ENCODE results near the gene SMPD1.

The SMPD1 gene

DNA sequence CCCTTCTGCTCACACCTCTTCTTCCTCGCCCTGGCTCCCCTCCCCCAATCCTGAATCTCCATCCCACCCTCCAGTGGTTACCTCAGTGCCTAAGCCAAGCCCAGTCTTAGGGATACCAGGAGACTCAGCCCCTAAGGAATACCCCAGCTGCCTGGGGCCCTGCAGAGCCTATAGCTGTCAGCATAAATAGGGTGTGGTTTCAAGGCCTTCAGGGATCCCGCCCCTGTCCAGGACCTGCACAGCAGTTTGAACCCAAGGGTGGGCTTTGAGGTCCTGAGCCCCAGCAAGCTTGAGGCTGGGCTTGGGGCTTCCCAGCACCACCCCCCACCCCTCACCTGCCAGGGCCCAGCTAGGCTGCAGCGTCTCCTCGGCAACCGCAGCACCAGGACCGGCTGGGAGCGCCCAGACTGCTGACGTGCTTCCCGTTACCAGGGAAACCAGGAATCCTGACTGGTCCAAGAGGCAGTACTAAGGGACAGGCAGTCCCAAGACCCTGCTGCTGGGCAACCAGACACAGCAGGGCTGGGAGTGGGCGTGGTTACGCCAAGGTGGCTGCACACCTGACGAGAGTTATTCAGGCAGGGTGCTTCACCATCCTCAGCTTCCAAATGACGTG is 14.9 kb downstream of the SMPD1 start:
- DNase-seq, result peak in 36 of 42 donors; percentile 39 to 80 (median 62)
- intact Hi-C loops (cut with DNase I), result no loop called here

- peak in 2 of 42 donors; percentile 14 to 19 for DNase-seq
Measured at GRCh38 chr11:6405846-6406245, 15.6 kb downstream of the SMPD1 start.

DNA sequence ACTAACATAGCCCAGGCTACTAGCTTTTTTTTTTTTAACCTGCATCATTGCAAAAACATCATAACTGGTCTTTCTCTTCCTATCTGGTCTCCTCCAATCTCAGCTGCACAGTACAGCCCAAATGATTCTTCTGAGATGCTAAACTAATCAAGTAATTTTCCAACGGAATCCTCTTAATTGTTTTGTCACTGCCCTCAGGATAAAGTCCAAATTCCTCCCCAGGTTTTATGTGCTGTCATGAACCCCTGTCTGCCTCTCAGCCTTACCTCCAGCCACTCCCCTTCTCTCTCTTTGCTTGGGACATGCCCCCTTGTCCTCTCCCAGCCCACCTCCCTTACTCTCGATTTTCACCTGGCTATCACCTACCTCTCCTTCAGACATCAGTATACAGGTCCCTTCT is 16.1 kb downstream of the SMPD1 start:
- intact Hi-C loops (cut with DNase I), result no loop called here
- DNase-seq, result no peak

More at GRCh38 chr11:6405846-6406245, 15.6 kb downstream of the SMPD1 start:
- intact Hi-C loops (cut with DNase I), result no loop called here

DNA sequence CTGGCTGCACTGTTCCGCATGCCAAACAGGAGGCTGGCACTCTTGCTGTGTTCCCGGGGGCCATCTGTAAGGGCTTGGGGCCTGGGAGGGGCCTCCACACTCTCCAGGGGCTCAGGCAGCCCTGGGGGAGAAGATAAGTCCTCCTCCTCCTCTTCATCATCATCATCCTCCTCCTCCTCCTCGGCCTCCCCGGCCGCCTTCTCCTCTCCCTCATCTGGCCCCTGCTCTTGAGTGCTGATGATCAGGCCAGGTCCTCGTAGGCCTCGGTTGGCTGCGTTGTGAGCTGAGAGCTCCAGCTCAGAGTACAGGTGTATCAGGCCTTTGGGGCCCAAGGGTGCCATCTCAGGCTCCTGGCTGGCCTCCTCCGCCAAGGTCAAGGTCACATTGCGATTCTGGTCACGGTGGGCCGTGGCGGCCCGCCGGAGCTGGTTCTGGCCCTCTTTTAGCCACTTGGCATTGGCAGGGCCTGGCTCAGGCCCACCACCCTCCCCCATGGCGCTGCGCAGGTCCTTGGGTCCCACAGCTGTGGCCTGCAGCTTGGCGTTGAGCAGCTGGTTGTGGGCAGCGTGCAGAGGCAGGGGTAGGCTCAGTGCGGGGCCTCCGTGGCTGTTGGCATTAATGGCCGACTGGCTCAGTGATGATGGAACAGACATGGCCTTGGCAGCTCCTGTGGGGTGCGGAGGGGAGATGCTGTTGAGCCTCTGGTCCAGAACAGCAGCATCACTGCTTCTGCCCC is 20.6 kb downstream of the SMPD1 start:
- peak; percentile 24 to 89 (median 72) for DNase-seq
- intact Hi-C loops (cut with DNase I), result no loop called here

GRCh38 chr11:6411594-6412031 is 21.3 kb downstream of the SMPD1 start:
- intact Hi-C loops (cut with DNase I), result no loop called here
- DNase-seq, result peak; percentile 75 to 95 (median 90)

DNA sequence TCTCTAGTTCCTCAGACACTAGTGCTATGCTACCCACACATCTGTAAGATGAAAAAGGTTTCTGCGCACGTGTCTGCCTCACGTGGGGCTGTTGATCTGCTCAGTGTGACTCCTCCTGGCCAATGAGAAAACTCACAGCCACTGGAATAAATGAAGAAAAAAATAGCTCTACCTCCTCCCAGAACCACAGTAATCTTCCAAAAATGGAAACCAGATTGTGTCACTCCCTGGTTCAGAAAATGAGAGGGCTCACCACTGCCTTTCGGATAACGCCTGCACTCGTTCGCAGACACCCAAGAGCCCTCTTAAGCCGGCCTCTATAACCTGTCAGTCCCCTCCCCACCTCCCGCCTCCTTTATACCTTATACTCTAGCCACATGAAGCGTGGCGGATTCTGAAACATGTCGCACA is 23.5 kb downstream of the SMPD1 start:
- intact Hi-C loops (cut with DNase I), result no loop called here
- peak; percentile 45 to 93 (median 82) for DNase-seq

- intact Hi-C loops (cut with DNase I), result no loop called here
Measured at GRCh38 chr11:6414874-6415328, 24.6 kb downstream of the SMPD1 start.

DNA sequence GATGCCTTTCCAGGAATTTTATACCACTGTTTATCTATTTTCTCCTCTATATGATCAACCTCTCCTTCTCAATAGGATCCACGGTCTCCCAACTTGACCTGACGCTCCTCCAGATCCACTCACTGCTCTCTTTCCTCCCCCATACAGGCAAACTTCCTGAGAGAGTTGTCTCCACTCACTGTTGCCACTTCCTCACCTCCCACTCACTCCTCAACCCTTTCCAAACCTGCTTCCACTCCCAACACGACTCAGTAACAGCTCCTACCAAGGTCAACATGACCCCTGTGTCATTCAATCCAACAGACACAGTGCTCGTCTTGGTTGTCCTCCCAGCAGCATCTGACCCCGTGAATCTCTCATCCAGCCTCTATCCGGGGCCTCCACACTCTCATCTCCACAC is 25.5 kb downstream of the SMPD1 start:
- no peak for DNase-seq
- intact Hi-C loops (cut with DNase I), result no loop called here

More at GRCh38 chr11:6414874-6415328, 24.6 kb downstream of the SMPD1 start:
- DNase-seq, result peak in 2 of 42 donors; percentile 40 to 53

GRCh38 chr11:6417907-6418556 is 27.8 kb downstream of the SMPD1 start:
- peak in 2 of 42 donors; percentile 42 to 48 for DNase-seq
- intact Hi-C loops (cut with DNase I), result no loop called here

- DNase-seq, result peak in 19 of 42 donors; percentile 24 to 69 (median 47)
- intact Hi-C loops (cut with DNase I), result no loop called here
Measured at GRCh38 chr11:6418557-6419008, 28.3 kb downstream of the SMPD1 start.

DNA sequence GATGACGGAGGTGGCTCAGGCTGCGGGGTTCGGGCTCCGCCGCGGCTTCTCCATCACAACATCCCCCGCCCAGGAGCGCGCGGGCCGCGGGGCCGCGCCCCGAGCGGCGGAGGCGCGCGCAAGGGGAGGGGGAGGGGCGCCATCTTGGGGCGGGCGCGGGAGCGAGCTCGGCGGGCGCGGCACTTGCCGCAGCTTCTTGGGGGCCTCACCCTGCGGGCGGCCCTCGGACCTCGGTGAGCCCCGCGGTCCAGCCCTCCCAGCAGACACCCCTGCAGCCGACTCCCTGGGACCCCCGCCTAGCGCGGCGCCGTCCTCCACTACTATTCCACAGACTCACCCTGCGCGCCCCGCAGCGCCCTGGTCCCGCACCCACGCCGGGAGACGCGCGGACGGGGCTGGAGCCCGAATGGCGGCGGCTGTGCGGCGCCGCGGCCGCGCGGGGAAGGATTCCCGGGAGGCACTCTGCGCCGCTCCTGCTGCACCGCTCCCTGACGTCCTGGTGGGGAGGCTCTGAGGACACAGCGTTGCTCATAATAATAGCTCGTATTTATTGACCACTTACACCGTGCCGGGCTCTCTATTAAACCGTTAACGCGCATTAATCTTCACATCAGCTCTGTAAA is 28.8 kb downstream of the SMPD1 start, which contains the start of gene APBB1:
TSS of gene APBB1 (minus strand) at position 86 of the 623 bp plus-strand sequence. CDS start 7,747 bp downstream, outside the sequence.
- peak; percentile 34 to 89 (median 80) for DNase-seq
- intact Hi-C loops (cut with DNase I), result no loop called here

- intact Hi-C loops (cut with DNase I), result no loop called here
- no peak for DNase-seq
Measured at GRCh38 chr11:6420677-6421076, 30.4 kb downstream of the SMPD1 start.

DNA sequence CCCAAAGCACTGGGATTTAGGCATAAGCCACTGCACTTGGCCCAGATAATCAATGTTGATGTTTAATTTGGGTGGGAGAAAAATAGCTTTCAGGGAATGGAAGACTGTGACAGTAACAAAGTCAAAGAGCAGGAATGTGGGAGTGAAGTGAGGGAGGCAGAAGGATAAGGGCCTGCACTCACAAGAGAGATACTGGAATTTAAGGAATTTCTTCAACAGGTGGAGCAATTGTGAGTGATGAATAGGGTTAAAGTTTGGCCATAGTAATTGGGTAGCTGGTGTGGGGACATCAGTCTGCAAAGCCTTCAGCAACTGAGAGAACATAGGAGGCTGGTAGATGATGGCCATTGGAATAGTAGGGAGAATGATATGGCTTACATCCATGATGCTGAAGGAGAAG is 37.2 kb downstream of the SMPD1 start:
- intact Hi-C loops (cut with DNase I), result no loop called here
- DNase-seq, result no peak

DNA sequence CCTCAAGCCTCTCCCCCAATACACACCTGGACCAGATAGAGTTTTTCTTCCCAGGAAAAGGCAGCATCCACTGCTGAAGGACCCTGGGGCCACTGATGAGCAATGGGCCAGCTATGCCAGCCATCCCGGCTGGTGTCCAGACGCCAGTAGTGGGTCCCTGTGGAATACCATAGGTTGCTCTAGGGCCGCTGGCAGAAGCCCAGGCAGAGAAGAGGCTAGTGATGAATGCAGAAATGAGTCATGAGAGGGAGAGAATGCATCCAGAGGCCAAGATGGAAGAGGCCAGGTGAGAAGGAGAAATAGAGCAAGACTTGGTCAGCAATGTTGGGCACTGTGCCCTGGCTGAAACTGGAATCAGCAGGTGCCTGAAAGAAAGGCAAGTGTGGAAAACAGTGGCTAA is 41.6 kb downstream of the SMPD1 start:
- DNase-seq, result no peak
- intact Hi-C loops (cut with DNase I), result no loop called here

DNA sequence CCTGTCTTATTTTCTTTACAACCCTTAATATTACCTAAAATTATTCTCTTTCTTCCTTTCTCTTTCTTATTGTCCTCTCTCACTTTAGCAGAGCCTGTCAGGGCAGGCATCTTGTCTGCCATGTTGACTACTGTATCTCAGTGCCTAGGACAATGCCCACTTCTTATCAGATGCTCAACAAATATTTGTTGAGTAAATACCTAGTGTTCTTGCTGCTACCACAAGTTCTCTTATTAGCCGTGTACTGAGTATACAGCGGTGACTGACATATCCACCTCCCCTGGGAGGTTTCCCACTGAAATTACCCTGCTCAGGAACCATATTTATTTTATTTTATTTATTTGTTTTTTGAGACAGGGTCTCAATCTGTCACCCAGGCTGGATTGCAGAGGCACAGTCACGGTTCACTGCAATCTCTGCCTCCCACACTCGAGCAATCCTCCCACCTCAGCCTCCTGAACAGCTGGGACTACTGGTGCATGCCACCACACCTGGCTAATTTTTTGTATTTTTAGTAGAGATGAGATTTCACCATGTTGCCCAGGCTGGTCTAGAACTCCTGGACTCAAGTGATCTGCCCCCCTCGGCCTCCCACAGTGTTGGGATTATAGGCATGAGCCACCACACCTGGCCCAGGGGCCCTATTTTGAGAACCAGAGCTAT is 43.9 kb downstream of the SMPD1 start:
- intact Hi-C loops (cut with DNase I), result no loop called here
- no peak for DNase-seq

- DNase-seq, result no peak
- intact Hi-C loops (cut with DNase I), result no loop called here
Measured at GRCh38 chr11:6437423-6437822, 47.1 kb downstream of the SMPD1 start.

- intact Hi-C loops (cut with DNase I), result no loop called here
- no peak for DNase-seq
Measured at GRCh38 chr11:6437993-6438392, 47.7 kb downstream of the SMPD1 start.

- DNase-seq, result peak; percentile 31 to 85 (median 65)
Measured at GRCh38 chr11:6438979-6439571, 48.8 kb downstream of the SMPD1 start.

More at GRCh38 chr11:6438979-6439571, 48.8 kb downstream of the SMPD1 start:
- intact Hi-C loops (cut with DNase I), result no loop called here

Data from head of caudate nucleus (tissue), 42 donors.